HG03460 (cell line): ENCODE results near the gene INTS11.

Experiments
- ATAC-seq: cut with Tn5 transposase; IDR thresholded peaks from one replicate; pipeline ENCODE4 v1.9.1; 2021; ENCODE audit not compliant: unreplicated experiment

INTS11 gene

DNA sequence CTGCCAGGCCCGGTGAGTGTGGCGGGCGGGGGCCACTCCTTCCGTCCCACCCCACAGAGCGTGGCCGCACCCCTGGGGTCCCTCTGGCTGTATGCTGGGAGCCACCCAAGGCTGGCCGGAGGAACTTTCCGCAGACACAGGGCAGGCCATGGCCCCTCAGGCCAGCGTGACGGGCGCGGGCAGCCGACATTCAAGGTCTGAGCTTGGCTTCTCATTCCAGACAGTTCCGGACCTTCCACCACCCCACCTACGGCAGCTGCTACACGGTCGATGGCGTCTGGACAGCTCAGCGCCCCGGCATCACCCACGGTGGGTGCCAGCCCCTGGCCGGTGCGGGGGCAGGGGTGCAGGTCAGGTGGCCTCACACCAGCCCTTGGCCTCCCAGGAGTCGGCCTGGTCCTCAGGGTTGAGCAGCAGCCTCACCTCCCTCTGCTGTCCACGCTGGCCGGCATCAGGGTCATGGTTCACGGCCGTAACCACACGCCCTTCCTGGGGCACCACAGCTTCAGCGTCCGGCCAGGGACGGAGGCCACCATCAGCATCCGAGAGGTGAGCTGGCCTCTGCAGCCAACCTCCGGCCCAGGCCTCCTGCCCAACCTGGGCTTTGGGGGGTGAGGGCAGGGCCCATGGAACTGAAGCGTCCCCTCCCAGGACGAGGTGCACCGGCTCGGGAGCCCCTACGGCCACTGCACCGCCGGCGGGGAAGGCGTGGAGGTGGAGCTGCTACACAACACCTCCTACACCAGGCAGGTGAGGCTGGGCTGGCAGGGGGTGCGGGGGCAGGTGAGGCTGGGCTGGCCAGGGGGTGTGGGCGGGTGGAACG lies 37.0 kb downstream of the INTS11 start:
- no peak for ATAC-seq

DNA sequence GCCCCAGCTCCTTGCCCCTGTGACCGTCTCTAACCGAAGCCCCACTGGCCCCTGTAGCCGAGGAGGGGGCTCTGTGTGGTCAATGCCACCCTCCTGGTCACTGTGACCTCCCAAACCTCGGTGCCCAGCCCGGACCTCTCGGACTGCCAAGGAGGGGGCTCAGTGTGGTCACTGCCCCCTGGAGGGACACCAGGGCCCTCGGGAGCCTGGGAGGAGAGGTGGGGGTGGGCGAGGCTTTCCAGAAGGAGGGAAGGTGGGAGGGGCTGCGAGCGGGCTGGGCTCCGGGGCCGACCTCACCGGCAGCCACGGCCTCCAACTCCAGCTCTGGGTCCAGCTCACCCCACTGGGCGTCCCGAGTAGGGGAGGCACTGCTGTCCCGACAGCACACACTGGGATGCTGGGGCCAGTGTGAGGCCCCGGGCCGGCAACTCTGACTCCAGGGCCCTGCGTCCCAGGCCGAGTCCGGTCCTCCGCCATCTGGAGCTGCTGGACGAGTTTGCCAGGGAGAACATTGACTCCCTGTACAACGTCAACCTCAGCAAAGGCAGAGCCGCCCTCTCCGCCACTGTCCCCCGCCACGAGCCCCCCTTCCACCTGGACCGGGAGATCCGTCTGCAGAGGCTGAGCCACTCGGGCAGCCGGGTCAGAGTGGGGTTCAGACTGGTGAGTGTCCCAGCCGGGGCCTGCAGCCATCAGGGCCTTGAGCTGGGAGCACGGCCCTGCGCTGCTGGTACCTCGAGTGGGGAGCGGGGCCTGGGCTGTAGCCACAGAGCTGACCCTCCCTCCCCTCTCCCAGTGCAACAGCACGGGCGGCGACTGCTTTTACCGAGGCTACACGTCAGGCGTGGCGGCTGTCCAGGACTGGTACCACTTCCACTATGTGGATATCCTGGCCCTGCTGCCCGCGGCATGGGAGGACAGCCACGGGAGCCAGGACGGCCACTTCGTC lies 37.9 kb downstream of the INTS11 start:
- ATAC-seq = no peak

DNA sequence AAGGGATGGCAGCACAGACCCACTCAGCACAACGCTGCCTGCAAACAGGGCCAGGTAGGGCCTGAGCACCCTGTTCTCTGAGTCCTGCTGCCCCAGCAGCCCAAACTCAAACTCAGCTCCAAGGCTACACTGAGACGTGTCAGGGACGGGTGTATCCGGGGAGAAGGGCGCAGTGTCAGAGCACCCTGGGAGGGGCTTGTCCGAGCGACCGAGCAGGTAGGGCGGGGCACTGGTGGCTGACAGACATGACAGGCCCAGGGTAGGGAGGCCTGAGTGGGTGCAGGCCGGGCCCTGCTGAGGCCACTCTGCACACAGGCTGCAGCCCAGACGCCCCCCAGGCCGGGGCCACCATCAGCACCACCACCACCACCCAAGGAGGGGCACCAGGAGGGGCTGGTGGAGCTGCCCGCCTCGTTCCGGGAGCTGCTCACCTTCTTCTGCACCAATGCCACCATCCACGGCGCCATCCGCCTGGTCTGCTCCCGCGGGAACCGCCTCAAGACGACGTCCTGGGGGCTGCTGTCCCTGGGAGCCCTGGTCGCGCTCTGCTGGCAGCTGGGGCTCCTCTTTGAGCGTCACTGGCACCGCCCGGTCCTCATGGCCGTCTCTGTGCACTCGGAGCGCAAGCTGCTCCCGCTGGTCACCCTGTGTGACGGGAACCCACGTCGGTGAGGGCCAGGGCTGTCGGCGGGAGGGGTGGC lies 38.7 kb downstream of the INTS11 start:
- no peak for ATAC-seq

DNA sequence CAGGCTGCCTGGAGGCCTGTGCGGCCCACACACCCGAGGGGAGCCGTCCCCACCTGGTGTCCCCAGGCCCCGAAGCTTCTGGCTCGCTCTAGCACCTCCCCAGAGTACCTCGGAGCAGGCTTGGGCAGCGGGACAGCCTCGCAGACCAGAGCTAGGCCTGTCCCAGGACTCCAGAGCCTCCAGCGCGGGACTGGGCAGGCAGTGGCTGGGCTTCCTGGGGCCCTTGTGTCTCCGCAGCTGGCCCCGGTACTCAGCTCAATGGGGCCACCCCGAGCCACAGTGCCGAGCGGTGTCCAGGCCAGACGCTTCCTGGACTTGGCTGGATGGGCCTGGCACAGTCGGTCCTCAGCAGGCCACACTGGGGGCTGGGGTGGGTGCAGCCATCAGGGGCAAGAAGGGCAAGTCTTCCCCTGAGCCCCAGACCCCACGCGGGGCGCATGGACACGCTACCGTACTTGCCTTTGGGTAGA lies 39.3 kb downstream of the INTS11 start:
- ATAC-seq = no peak

DNA sequence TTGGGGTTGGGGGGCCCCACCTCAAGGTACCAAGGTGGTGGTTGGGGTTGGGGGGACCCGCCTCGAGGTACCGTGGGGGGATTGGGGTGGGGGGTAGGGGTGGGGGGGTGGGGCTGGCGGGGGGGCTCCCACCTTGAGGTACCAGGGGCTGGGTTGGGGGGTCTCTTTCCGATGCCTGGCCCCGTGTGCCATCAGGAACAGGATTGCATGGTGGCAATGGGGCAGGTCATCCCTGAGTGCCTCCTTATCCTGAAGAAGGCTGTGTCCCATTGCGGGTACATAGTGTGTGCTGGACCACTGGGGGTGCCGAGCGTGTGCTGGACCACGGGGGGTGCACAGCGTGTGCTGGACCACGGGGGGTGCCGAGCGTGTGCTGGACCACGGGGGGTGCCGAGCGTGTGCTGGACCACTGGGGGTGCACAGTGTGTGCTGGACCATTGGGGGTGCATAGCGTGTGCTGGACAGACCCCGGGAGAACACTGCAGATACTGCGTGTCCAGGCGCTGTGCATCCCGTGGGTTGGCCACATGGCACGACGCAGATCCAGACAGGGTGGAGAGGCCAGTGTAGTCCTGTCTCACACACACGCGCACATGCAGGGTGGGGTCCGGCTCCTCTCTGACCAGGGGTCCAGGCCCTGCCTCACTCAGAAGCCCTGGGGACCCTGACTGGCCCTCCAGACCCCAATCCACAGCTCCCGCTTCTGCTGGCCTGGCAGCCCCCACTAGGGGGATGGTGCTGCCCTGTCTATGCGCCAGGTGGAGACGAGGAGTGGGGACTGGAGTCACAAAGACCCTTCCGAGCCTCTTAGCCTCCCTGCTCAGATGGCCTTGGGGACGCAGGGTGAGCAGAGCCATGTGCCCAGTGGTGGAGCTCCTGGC lies 40.0 kb downstream of the INTS11 start:
- no peak for ATAC-seq

DNA sequence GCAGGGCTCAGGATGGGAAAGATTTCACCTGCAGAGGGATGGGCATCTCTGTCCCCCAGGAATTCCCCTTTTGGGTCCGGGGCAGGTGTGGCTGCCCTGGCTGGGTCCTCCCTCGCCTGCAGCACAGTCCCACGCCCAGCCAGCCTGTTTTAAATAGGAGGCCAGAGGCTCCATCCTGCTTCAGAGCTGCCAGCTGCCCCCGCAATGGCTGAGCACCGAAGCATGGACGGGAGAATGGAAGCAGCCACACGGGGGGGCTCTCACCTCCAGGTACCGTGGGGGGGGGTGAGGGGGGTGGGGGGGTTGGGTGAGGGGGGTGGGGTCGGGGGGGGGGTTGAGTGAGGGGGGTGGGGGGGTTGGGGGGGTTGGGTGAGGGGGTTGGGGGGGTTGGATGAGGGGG lies 40.6 kb downstream of the INTS11 start:
- ATAC-seq = no peak

DNA sequence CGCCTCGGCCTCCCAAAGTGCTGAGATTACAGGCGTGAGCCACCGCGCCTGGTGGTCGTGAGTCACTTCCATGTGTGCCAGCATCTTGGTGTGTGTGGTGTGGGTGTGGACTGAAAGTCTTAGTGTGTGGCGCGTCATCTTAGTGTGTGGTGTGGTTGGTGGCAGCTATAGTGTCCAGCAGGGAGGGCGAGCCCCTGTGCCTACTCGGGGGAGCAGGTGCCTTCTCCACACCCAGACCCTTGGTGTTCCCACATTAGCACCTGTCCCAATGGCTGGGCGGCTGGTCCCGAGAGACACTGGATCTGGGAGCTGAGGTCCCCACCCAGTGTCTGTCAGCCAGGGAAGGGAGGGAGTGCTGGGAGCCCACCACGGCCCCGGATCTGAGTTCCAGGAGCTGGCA lies 41.5 kb downstream of the INTS11 start:
- no peak for ATAC-seq

DNA sequence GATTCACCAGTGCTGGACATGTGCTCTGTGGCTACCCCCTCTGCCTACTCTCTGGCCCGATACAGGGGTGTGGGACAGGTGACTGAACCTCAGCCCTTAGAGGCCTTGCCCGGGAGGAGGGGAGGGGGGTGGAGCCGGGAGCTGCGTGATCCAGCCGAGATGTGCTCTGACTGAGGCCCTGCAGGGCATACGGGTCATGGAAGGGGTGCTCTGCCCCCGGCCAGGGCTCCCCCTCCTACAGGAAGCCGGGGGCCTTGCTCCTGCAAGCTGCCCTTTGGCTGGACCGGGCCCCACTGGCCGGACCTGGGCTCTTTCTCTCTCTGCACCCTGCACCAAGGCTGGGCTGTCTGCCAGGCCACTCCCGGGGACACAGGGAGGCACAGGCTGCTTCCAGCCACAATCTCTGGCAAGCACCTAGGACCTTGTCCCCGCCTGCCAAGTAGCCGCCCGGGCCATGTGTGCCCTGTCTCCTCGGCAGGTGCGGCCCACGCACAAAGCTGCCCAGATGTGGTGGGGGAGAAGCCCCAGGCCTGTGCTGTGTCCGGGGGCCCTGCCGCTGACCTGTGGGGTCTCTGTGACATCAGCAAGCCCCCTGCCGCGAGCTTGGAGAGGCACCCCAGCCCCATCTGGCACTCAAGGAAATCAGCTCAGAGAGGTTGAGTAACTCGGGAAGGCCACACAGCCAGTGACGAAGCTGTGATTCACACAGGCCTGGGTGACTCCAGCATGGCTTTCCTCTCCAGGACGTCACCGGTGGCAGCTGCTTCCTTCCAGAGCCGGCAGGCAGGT lies 42.7 kb downstream of the INTS11 start:
- ATAC-seq = no peak

DNA sequence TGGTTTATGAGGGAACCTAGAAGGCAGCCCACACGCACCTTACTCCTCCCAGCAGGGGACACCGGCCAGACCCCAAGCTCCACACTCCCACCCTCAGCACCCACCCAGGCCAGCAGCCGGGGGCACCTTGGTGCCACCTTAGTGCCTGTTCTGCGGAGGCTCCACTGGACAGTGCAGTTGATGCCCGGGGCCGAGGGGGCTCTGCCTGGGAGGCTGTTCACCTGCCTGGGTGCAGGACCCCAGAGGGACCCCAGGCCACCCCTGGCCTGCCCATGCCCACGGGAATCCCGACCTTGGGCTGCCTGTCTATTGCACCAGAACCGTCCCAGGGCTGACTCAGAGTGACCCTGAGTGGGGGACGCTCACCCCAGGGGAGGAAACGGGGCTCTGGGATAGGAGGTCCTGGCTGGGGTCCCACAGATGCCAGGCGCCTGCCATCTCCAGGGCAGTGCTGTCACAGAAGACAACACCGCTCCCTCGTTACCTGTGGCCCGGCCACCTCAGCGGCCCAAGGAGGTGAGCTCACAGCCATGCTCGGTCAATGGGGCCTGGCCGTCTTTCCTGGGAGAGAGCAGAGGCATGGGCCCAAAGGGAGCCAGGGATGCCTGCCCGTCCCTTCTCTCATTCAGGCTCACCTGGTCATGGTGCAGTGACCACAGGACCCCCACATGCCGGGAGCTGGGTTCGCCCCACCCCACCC lies 43.5 kb downstream of the INTS11 start:
- ATAC-seq = no peak

DNA sequence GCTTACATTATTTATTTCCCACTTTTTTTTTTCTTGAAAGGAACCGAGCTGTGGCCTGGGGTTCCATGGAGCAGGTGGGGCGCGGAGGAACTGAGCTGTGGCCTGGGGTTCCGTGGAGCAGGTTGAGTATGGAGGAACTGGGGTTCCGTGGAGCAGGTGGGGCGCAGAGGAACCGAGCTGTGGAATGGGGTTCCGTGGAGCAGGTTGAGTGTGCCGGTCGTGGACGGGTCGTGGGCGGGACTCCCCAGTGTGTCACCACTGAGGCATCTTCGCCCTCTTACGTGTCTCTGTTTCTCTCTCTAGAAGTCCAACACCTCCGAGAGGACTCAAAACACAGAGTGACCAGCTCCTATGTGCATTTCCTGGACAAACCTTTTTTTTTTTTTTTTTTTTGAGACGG lies 45.4 kb downstream of the INTS11 start:
- no peak for ATAC-seq

DNA sequence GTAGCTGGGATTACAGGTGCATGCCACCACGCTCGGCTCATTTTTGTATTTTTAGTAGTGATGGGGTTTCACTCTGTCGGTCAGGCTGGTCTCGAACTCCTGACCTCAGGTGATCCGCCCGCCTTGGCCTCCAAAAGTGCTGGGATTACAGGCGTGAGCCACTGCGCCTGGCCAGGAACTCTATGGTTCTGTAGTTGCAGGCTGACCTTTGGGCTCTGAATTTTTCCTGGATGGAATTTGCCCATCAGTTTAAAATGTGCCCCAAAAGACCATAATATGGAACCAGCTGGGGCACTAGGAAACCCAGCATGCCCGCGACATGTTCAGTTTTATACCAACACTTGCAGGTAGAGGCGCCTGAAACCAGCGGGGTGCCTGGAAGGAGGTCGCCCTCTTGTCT lies 45.8 kb downstream of the INTS11 start:
- no peak for ATAC-seq

DNA sequence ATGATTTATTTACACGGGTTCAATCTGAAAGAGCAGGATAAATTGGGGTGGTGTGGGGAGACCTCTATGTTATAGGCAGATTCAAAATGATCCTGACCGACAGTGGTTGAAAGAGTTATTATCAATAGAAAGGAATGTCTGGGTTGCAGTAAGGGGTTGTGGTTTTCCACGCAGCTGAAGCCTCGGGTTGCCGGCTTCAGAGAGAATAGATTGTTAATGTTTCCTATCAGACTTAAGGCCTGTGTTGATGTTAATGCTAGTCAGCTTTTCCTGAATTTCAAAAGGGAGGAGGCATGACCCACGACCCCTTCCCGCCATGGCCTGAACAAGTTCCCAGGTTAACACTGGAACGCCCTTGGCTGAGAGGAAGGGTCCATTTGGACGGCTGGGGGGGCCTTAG lies 48.6 kb downstream of the INTS11 start:
- ATAC-seq = no peak

DNA sequence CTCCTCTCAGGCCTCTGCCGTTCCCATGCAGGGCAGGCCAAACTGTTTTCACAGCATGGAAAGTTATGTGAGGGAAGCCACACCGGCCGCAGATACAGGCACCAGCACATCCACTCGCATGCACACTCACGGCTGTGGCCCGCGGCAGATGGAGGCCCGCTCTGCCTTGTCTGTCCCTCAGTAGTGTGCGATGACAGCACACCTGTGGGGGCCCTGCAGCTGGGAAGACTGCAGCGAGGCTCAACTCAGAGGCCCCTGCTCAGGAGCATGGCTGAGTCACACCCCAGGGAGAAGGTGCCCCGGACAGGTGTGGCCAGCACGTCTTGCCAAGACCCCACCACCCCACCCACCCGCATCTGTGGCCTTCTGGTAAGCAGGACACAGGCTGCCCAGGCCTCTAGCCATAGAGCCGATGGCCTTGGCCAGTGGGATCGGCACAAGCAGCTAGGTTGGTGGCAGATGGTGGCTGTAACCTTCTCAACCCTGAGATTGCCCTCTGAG lies 49.5 kb downstream of the INTS11 start:
- no peak for ATAC-seq

DNA sequence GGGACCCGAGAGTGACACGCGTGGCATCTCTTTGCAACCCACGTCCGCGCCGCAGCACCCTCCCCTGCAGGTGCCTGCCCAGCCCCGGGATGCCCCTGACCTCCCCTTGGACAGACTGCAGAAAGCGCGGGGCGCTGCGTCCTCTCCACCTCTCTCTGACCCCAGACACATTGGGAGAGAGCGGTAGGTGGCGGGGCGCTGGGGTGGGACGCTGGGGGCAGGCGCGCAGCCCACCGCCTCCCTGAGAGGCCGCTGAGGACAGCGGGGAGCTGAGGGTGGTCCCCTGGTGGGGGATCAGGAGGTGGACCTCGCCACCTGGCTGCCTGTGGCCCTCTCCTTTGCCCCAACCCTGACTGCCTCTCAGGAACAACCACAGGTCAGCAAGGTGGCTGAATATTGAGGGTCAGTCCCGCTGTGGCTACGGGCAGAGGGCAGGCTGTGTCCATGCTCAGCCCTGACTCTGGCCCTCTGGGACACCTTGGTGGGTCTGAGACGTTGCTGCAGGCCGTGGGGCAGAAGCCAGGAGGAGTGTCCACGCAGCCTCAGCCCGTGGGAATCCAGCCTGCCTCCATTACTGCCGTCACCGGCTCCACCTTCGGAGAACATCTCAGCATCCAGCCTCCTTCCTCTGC lies 50.0 kb downstream of the INTS11 start:
- ATAC-seq = no peak

DNA sequence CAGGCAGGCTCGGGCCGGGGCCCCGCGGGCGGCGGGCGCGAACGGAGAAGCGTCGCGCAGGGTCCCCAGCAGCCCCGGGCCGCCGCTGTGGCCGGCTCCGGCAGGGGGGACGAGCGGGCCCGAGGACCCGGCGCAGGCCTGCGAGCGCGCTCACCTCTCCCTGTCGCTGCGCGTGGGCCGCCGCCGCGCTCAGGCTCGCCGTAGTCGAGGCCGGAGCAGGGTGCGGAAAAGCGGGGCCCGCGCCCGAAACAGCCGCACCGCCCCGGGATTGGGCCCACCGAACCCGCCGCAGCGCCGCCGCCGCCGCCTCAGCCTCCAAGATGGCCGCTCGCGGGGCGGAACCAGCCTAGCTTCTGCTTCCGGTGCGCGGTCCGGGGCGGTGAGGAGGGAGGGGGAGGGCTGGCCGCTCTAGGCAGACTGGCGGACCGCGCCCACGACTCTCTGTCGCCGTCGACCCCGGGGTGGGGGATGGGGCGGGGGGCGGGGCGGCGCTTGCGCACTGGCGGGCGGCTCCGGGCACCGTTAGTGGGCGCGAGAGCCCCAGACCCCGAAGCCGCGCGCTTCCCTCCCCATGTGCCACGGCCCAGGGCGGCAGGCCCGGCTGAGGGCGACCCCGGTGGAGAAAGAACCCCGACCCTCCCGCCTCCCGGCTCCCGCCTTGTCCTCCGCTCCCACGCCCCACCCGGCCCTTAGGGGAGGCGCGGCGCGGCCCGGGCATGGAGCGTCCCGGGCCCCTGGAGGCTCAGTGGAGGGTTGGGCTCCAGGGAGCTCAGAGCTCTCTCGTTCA lies 50.8 kb downstream of the INTS11 start, which contains the start of gene UBE2J2:
TSS of gene UBE2J2 (minus strand) at position 343 of the 787 bp plus-strand sequence. CDS start 5,862 bp downstream, outside the sequence.
- peak; percentile 77 for ATAC-seq

DNA sequence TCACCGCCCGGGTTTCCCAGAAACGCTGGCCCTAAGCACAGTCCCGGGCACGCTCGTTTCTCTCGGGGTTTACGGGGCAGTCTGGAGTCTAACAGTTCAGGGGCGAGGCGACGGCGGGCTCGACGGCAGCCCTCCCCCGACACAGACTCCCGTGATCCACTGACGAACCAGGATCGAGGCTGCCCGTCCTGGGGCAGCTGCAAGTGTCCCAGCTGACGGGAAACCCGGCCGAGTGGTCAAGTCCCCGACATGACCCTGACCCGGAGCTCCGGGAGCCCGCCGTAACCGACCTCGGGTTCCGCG lies 51.3 kb downstream of the INTS11 start:
- ATAC-seq = peak; percentile 12

DNA sequence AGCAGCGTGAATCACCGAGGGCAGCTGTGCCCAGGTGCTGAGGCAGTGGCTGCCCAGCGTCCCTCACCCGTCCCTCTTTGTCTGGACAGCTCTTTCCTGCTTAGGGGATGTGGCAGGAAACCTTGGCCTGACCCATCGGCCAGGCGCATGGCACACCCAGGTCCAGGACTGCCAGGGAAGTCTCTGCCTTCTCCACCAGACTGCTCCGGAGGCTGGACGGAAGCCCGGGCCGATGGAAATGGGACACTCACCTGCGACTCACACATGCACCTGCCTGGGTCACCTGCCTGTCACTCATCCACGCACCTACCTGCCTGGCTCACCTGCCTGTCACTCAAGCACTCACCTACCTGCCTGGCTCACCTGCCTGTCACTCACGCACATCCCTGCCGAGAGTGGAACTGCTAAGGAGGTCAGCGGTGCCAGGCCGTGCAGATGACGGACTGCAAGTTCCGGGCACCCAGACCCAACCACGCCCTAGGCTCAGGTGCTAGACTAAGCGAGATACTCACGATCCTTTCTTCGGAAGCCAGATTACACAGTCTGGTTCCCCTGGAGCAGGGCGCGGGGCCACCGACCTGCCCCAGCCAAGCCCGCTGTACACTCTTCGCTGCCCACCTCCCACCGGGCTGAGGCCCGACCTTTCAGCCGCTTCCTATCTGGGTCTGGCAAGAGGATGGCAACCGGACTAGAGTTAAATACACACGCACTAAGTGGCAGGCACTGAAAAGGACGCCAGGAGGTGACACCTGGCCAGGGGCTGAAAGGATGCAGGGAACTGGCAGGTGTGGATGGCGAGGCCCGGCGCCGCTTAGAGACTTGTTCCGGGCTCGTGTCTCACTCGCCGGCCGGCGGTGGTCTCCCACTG lies 51.9 kb downstream of the INTS11 start:
- ATAC-seq = no peak
